GM19395 (cell line): ENCODE data around the gene MAMSTR.

ENCODE experiments used
- ATAC-seq: cut with Tn5 transposase; IDR thresholded peaks from one replicate; pipeline ENCODE4 v1.9.1; 2021; ENCODE audit warnings: mild to moderate bottlenecking, moderate library complexity; ENCODE audit not compliant: unreplicated experiment

MAMSTR gene

GRCh38 chr19:48746738-48747575 lies 27.4 kb upstream of the MAMSTR start, which contains the start of gene IZUMO1:
Gene IZUMO1, minus strand, starts transcription at chr19:48746909. Its CDS starts 1,050 bp downstream, at chr19:48745859.
- ATAC-seq: no peak

- no peak for ATAC-seq
These were observed 26.6 kb upstream of the MAMSTR start for GRCh38 chr19:48746110-48746509.

DNA sequence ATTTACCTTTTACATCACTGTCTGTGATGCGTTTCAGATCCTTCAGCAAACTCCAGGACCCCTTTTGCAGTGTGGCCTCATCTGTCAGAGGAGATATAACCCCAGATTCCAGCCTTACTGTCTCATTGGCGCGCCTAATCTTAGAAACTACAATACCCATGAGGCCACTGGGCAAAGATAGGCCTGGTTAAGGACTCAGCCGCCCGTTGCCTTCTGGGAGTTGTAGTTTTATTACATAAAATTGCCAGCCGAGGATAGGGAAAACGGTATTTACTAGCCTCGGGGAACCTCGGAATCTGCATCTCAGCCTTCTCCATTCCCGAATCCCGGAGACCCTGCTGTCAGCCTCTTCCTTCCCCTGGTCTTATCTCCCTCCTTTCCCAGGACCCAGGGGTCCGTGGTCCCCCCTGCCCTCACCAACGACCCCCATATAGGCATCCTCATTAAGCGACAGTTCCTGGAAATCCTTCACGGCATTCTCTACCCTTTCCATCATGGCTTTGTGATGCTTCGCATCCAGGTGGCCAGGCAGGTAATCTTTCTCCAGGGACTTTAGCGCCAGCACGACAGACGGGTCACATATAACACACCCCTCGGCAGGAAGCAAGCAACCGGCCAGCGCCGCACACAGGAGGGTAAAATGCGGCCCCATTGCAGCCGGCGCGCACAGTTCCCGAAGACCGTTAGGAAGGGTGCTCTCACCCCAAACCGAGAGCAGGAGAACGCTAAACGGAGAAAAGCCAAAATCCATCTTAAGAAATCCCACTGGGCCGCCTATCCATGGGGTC lies 25.9 kb upstream of the MAMSTR start:
- no peak for ATAC-seq

DNA sequence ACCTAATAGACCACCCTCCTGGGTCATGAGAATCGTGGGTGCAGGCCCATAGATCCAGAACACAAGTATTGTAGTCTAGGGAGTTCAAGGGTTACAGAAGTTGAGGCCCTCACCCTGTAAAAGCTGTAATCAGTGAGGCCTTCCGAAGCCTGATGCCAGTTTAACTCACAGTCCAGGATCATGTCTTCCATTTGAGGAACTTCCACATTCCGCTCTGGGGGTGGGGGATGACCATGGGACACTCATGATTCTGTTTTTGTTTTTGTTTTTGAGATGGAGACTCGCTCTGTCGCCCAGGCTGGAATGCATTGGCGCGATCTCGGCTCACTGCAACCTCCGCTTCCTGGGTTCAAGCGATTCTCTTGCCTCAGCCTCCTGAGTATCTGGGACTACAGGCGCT lies 22.6 kb upstream of the MAMSTR start:
- no peak for ATAC-seq

- ATAC-seq: no peak
These were observed 21.8 kb upstream of the MAMSTR start for GRCh38 chr19:48741129-48741999.

- ATAC-seq: no peak
These were observed 20.8 kb upstream of the MAMSTR start, which contains the start of gene RASIP1 for GRCh38 chr19:48740164-48740972. Gene RASIP1, minus strand, starts transcription at chr19:48740610. Its CDS starts 328 bp downstream, at chr19:48740282.

GRCh38 chr19:48739404-48740163 lies 20.1 kb upstream of the MAMSTR start:
- no peak for ATAC-seq

GRCh38 chr19:48738557-48739403 lies 19.3 kb upstream of the MAMSTR start:
- ATAC-seq: no peak

DNA sequence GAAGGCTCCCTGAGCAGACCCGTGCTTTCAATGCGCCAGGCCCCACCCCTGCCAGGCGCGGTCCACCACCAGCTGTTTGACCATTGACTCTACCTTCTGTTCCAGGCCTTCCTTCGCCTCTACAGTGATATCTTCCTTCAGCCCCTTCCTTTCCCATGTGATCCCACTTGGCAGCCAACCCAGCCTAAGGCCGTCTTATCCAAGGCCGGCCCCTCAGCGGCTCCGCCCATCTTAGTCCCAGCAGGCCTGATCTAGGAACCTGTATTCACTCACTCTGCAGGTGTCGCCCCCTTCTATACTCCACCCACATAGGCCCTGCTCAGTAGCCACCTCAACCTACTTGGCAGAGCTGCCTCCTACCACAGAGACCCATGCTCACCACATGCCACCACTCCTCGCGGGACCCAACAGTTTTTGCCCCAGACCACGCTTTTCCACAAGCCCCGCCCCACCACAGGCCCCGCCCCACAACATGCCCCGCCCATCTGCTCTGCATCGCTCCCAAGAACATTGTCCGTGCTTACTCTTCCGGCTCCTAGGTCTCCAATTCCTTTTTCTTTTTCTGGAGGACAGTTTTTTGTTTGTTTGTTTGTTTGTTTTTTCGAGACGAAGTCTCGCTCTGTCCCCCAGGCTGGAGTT lies 18.0 kb upstream of the MAMSTR start:
- no peak for ATAC-seq

GRCh38 chr19:48735031-48735615 lies 15.6 kb upstream of the MAMSTR start:
- no peak for ATAC-seq

- no peak for ATAC-seq
These were observed 15.1 kb upstream of the MAMSTR start for GRCh38 chr19:48734625-48735024.

DNA sequence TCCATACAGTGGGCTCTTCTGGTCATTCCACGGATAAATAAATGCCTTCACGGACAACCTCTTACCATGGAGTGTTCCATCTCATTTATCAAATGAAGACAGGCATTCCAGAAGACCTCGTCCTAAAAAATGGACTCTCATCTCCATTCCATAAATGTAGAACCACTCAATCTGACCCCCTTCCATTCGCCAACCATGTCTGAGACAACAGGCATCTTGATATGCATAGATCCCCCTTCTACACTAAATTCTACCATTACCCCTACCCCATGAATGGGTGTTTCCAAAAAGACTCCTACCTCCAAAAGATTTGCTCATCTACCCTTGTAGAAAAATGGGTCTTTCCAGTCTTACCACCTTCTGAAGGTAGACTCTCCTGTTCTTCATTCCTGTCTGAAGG lies 11.9 kb upstream of the MAMSTR start:
- no peak for ATAC-seq

DNA sequence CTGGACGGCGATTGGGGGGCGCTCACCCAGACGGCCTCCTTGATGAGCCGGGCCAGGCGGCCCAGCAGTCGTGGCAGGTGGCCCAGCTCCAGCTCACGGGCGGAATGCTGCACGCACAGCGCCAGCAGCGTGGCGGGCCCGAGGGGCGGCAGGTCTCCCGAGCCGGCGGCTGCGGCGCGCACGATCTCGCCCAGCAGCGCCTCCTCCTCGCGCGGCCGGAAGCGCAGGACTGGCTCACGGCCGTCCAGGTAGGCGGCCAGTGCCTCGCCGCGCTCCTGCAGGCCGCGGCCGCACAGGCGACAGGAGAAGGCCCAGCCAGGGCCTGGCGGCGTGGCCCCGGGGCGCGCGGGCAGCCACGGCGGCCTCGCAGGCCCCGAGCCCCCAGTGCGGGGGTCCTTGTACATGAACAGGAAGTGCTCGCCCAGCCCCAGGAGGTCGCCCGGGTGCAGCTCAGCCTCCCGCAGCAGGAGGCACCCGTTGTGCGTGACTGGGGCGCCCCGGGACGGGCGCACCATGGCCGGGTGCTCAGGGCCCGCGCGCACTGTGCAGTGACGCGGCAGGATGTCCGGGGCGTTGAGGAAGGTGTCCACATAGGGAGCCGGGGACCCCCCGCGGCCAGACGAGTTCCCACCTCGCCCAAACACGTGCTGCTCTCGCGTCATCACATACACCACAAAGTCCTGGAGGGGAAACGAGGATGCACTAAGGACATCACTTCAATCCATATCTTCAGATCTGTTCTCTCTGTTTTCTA lies 9.6 kb upstream of the MAMSTR start:
- no peak for ATAC-seq

GRCh38 chr19:48726556-48726955 lies 7.0 kb upstream of the MAMSTR start:
- ATAC-seq: no peak

- no peak for ATAC-seq
These were observed 5.5 kb upstream of the MAMSTR start for GRCh38 chr19:48724796-48725753.

GRCh38 chr19:48722196-48722708 lies 2.7 kb upstream of the MAMSTR start:
- no peak for ATAC-seq
